ENCODE data around the gene ITGA2. TPM values are rescaled to one million over a fixed set of nuclear protein-coding genes. Genes with fewer than 3 reads are reported as not detected.

Gene ITGA2
- total and polyA plus RNA-seq, 4 donors: 2.0 to 36.1 (median 19.2) TPM

DNA sequence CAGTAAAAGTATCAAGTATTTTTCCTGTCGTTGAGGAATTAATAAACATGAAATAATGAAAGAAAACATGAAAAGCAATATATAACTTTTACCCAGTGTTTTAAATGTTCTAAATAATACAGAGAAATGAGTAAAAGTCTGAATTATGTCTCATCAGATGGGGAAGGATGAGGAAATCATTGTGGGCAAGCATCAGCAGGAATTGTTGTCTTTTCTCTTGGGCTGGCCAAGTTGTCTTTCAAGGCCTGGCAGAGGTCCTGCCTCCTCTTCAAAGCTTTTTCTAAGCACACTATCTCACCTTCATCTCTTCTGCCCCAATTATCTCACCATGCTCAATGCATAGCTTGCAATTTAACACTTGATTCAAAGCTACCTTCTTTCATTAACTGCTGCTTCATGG, 78.5 kb downstream of the ITGA2 start:
- no peak for DNase-seq
- H3K27ac ChIP-seq (ENCODE audit: low read depth in 1 of 2, low read length in 1 of 2): no peak overlapping the region
- H3K4me3 ChIP-seq: no peak overlapping the region
- H3K9ac ChIP-seq (ENCODE audit: insufficient read depth in 1 of 2, low read length in 2 of 2): no peak overlapping the region
- no peaks in the 10 kb centered on the region for H3K9me3 ChIP-seq (ENCODE audit: control insufficient read depth in 4 of 4, insufficient read depth in 3 of 4, low read length in 3 of 4)
- peaks cover 0 to 6% (median 0%) of the 10 kb centered on the region in 4 donors for H3K36me3 ChIP-seq (ENCODE audit: control insufficient read depth in 4 of 4, insufficient read depth in 4 of 4, low read length in 4 of 4)
- ATAC-seq (ENCODE audit: insufficient read depth, low FRiP score): no peak
- TF ChIP-seq, protein P1, sequence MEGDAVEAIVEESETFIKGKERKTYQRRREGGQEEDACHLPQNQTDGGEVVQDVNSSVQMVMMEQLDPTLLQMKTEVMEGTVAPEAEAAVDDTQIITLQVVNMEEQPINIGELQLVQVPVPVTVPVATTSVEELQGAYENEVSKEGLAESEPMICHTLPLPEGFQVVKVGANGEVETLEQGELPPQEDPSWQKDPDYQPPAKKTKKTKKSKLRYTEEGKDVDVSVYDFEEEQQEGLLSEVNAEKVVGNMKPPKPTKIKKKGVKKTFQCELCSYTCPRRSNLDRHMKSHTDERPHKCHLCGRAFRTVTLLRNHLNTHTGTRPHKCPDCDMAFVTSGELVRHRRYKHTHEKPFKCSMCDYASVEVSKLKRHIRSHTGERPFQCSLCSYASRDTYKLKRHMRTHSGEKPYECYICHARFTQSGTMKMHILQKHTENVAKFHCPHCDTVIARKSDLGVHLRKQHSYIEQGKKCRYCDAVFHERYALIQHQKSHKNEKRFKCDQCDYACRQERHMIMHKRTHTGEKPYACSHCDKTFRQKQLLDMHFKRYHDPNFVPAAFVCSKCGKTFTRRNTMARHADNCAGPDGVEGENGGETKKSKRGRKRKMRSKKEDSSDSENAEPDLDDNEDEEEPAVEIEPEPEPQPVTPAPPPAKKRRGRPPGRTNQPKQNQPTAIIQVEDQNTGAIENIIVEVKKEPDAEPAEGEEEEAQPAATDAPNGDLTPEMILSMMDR (IDR thresholded peaks at IDR 0.05; ENCODE audit: control extremely low read depth, extremely low read depth): no peak
- H3K27me3 ChIP-seq (ENCODE audit: control insufficient read depth in 3 of 3, insufficient read depth in 3 of 3, low read length in 2 of 3): no peaks in the 10 kb centered on the region
- H3K4me1 ChIP-seq (ENCODE audit: control insufficient read depth in 5 of 5, insufficient read depth in 5 of 5, low read length in 5 of 5): no peaks in the 10 kb centered on the region
- WGBS, 2 donors: 0 to 40% methylated on average over 1 of the region's 1 CpG

DNA sequence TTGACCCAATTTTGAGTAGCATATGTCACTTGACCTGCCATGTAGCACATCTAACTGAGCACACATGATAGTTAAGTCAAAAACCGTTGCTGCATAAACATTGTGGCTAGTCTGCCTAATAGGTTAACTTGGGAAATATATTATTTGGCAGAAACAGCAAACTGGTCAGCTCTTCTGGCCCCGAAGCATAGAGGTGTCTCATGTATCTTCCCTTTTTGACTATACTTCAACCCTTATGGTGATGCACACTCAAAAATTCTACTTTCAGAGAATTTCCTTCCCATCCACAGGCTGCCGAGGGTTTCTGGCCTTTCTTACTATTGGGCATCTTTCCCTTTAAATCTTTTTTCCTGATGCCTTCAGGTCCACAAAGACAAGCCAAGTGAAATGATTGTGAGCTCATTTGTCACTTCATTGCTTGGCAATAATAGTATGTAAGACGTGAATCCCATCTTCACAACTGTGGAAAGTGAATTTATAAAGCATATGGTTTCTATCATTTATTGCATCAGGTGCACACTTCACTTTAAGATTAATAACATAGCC, 79.2 kb downstream of the ITGA2 start:
- Histone ChIP-seq H3K27ac (ENCODE audit: low read depth in 1 of 2, low read length in 1 of 2) (no peak overlapping the region), H3K4me3 (no peak overlapping the region), H3K4me1 (ENCODE audit: control insufficient read depth in 5 of 5, insufficient read depth in 5 of 5, low read length in 5 of 5) (peaks cover 0 to under 1% (median 0%) of the 10 kb centered on the region in 5 donors), H3K36me3 (ENCODE audit: control insufficient read depth in 4 of 4, insufficient read depth in 4 of 4, low read length in 4 of 4) (peaks cover 0 to 8% (median 0%) of the 10 kb centered on the region in 4 donors), H3K9me3 (ENCODE audit: control insufficient read depth in 4 of 4, insufficient read depth in 3 of 4, low read length in 3 of 4) (peaks cover 0 to under 1% (median 0%) of the 10 kb centered on the region in 4 donors), H3K9ac (ENCODE audit: insufficient read depth in 1 of 2, low read length in 2 of 2) (no peak overlapping the region), H3K27me3 (ENCODE audit: control insufficient read depth in 3 of 3, insufficient read depth in 3 of 3, low read length in 2 of 3) (no peaks in the 10 kb centered on the region)
- DNase-seq (no peak), ATAC-seq (ENCODE audit: insufficient read depth, low FRiP score) (no peak)
- WGBS, 2 donors: 80 to 82% methylated on average over 4 of the region's 4 CpGs
- TF ChIP-seq, protein P1 (IDR thresholded peaks at IDR 0.05; ENCODE audit: control extremely low read depth, extremely low read depth): no peak

DNA sequence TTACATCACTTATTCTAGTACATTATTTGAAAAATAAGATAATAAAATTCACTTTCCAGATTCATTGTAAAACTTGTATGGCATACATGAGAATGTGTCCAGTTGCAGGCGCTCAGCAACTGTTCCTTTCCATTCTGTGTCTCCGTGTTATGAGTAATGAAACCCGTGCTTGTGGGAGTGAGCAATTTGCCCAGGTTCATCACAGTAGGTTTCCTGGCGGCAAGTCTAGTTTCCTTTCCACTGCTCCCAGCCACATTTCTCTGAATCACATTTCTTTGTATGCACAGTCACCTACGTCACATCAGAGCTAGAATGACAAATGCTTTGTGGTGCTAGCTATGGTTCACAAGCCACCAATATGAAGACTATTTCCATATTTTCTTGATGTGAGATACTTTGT, 80.5 kb downstream of the ITGA2 start:
- H3K4me1 ChIP-seq (ENCODE audit: control insufficient read depth in 5 of 5, insufficient read depth in 5 of 5, low read length in 5 of 5): peaks cover 0 to 2% (median 0%) of the 10 kb centered on the region in 5 donors
- DNase-seq (no peak), ATAC-seq (ENCODE audit: insufficient read depth, low FRiP score) (no peak)
- peaks cover 0 to 2% (median 0%) of the 10 kb centered on the region in 4 donors for H3K9me3 ChIP-seq (ENCODE audit: control insufficient read depth in 4 of 4, insufficient read depth in 3 of 4, low read length in 3 of 4)
- no peak overlapping the region for H3K4me3 ChIP-seq
- TF ChIP-seq, protein P1 (IDR thresholded peaks at IDR 0.05; ENCODE audit: control extremely low read depth, extremely low read depth): no peak
- no peak overlapping the region for H3K27ac ChIP-seq (ENCODE audit: low read depth in 1 of 2, low read length in 1 of 2)
- WGBS, 2 donors: 87 to 95% methylated on average over 5 of the region's 5 CpGs
- no peak overlapping the region for H3K9ac ChIP-seq (ENCODE audit: insufficient read depth in 1 of 2, low read length in 2 of 2)
- no peaks in the 10 kb centered on the region for H3K27me3 ChIP-seq (ENCODE audit: control insufficient read depth in 3 of 3, insufficient read depth in 3 of 3, low read length in 2 of 3)
- peaks cover 0 to 12% (median 0%) of the 10 kb centered on the region in 4 donors for H3K36me3 ChIP-seq (ENCODE audit: control insufficient read depth in 4 of 4, insufficient read depth in 4 of 4, low read length in 4 of 4)

DNA sequence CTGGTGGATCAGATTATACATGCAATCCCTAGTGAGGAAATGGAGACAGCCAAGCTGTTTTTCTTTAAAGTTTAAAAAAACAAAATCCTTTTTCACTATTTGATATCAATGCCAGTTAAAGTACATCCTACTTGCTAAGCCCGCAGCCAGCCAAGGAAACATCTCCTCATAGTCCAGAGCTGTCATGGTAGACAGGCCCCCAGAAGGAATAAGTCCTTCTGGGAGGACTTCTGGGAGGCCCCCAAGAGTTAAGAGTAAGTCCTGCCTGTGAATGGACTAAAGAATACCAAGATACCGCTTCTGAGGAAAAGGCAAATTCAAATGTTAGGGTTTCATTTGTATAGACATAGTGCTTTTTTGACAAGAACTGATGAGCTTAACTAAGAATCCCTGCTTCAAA, 82.1 kb downstream of the ITGA2 start:
- peaks cover 0 to 19% (median 3%) of the 10 kb centered on the region in 4 donors for H3K36me3 ChIP-seq (ENCODE audit: control insufficient read depth in 4 of 4, insufficient read depth in 4 of 4, low read length in 4 of 4)
- no peak overlapping the region for H3K27ac ChIP-seq (ENCODE audit: low read depth in 1 of 2, low read length in 1 of 2)
- H3K4me3 ChIP-seq: no peak overlapping the region
- H3K9me3 ChIP-seq (ENCODE audit: control insufficient read depth in 4 of 4, insufficient read depth in 3 of 4, low read length in 3 of 4): peaks cover 0 to 2% (median 0%) of the 10 kb centered on the region in 4 donors
- H3K9ac ChIP-seq (ENCODE audit: insufficient read depth in 1 of 2, low read length in 2 of 2): no peak overlapping the region
- 94% methylated on average over 2 of the region's 2 CpGs for WGBS, 2 donors
- ATAC-seq (ENCODE audit: insufficient read depth, low FRiP score): no peak
- DNase-seq: no peak
- peaks cover 0 to 2% (median 0%) of the 10 kb centered on the region in 5 donors for H3K4me1 ChIP-seq (ENCODE audit: control insufficient read depth in 5 of 5, insufficient read depth in 5 of 5, low read length in 5 of 5)
- no peaks in the 10 kb centered on the region for H3K27me3 ChIP-seq (ENCODE audit: control insufficient read depth in 3 of 3, insufficient read depth in 3 of 3, low read length in 2 of 3)
- TF ChIP-seq, protein P1 (IDR thresholded peaks at IDR 0.05; ENCODE audit: control extremely low read depth, extremely low read depth): no peak
